Activated CD4-positive, alpha-beta T cell treated with anti-CD3 and anti-CD28 coated beads, Interleukin-2, amount 50 U/mL, for 4 hours (primary cell): ENCODE results near the gene GRAP2.
"Not testable (repeated sequence)": the region's sequence is repeated elsewhere in the genome, so short reads cannot be mapped to it uniquely, and the experiment has no call there.

Experiments used
- DNase-seq, 2 experiments: peaks; one replicate each; pipeline ENCODE4 v3.0.0-alpha.2; 2020

GRAP2 gene

DNA sequence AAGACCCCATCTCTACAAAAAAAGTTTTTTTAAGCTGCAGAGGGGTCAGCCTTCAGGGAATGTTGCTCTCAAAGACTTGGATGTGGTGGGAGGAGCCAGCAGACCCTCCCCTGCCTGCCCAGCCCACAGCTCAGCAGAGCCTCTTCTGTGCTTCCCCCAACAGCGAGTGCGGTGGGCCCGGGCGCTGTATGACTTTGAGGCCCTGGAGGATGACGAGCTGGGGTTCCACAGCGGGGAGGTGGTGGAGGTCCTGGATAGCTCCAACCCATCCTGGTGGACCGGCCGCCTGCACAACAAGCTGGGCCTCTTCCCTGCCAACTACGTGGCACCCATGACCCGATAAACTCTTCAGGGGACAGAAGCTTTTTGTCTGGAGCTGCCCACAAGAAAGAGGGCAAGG lies 69.9 kb downstream of the GRAP2 start:
- no peak for DNase-seq

- no peak for DNase-seq
Measured at GRCh38 chr22:39972641-39973040, 71.8 kb downstream of the GRAP2 start.

DNA sequence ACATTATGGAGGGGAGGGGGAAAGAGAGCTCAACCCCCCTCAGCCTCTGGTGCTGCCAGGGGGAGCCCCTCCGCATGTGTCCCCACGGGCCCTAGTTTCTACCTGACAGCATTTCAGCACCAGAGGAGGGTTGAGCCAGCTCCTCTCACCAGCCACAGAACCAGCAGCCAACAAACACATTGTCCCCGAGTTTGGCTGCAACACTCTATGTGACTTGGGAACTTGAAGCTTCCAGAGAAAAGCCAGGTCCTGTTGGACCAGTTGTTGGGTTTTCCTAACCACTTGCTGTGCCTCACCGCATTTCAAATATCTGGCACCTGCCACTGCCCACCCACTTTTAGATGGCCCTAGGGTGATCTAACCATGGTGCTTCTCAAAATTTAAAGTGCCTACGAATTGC lies 72.8 kb downstream of the GRAP2 start:
- DNase-seq, result no peak

- DNase-seq, result no peak
Measured at GRCh38 chr22:39974065-39974464, 73.2 kb downstream of the GRAP2 start.

DNA sequence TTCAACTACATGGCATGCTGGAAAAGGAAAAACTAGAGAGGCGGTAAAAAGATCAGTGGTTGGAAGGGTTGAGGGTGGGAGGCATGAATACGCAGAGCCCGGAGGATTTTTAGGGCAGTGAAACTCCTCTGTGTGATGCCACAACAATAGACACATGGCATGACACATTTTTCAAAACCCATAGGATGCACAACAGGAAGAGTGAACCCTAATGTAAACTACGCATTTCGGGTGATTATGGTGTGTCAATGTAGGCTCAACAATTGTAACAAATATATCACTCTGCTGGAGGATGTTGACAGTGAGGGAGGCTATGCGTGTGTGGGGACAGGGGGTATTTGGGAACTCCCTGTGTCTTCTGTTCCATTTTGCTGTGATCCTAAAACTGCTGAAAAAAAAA lies 78.2 kb downstream of the GRAP2 start:
- DNase-seq, result no peak

GRCh38 chr22:39979458-39979857 lies 78.6 kb downstream of the GRAP2 start:
- DNase-seq, result no peak

DNA sequence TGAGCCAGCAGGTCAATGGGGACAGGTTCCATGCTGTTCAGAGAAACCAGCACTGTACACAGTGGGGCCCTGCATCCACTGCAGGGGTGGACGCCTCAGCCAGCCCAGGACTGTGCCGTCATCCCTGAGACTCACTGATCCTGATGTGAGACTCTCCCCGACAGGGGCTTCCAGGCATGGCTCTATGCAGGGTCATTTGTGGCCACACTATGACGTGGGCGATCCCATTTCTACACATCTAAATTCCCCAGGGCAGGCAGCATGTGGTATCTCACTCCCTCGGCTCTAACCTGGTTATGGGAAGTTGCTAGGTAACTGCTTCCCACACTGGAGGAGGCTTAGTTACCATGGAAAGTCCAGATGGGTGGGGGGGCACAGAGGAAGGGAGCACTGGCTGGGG lies 79.7 kb downstream of the GRAP2 start:
- DNase-seq, result no peak

- DNase-seq, result no peak
Measured at GRCh38 chr22:39983346-39983745, 82.5 kb downstream of the GRAP2 start.

- no peak for DNase-seq
Measured at GRCh38 chr22:39984006-39984405, 83.1 kb downstream of the GRAP2 start.

DNA sequence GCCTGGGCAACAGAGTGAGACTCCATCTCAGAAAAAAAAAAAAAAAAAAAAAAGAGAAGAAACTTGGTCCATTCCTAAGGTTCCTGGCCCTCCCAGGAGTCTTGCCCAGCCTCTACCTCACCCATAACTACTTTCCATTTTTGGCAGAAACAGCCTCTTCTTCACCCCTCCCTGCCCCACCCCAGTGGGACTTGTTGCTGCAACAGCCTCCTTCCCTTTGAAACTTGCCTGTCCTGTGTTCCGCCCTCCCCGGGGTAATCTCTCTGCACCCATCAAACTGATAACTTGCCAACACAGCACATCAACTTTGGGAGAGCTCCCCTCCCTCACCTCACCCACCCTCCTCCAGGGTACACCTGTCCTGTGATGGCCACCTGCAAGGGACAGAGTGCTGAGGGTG lies 83.9 kb downstream of the GRAP2 start:
- DNase-seq, result no peak

DNA sequence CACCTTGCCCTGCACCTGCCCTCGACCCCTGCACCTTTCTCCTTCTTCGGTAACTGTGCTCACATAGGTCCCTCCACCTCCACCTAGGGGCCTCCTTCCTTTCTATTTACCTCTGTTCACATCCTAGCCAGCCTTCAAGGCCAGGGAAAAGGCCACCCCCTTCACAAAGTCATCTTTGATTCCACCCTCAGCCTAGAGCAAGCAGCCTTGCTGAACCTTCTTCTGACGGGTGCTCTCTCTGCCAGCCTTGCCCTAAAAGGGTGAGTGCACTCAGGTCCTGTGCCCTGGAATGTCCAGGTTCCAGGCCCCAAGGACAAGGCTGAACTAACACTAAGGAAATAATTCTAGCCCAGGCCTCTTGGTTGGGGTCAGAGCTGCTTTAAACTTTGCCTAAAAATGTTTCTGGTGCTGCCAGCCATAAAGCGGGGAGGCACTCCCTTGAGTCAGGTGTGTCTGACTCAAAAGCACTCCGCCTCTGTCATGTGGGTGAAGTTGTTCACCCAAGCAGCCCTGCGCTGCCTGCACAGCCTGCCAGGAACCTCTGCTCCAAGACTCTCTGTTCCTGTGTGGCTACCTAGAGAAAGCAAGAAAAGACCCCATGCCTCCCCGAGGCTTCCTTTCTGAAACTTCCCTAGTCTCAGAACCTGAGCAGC lies 84.6 kb downstream of the GRAP2 start:
- no peak for DNase-seq

GRCh38 chr22:39988386-39989114 lies 87.7 kb downstream of the GRAP2 start:
- no peak for DNase-seq

GRCh38 chr22:39989633-39990032 lies 88.7 kb downstream of the GRAP2 start:
- DNase-seq, result no peak

- DNase-seq, result no peak
Measured at GRCh38 chr22:39990686-39991085, 89.8 kb downstream of the GRAP2 start.

DNA sequence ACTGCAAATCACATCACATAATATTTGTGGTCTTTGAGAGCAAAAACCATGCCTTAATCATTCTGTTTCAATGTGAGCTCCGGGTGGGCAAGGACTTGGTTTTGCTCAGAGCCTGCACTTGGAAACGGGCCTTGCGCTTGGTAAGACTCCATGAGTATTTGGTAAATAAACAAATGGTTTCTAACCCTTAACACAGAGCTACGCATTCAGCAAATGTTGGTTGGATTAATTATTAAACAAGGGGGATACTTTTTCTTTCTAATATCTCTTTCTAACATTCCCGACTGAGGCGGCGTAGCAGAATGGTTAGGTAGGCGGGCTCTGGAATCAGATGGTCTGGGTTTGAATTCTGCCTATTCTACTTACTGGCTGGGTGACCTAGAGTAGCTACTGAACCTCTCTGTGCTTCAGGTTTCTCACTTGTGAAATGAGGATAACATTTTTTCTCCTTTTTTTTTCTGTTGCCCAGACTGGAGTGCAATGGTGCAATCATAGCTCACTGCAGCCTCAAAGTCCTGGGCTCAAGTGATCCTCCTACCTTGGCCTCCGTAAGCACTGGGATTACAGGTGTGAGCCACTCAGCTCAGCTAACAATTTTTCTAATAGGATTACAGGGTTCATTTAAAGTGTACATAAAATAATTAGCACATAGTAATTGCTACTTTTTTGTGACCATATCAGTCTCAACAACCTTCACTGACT lies 90.4 kb downstream of the GRAP2 start:
- DNase-seq, result no peak

- DNase-seq, result no peak
Measured at GRCh38 chr22:39992088-39992826, 91.4 kb downstream of the GRAP2 start.

DNA sequence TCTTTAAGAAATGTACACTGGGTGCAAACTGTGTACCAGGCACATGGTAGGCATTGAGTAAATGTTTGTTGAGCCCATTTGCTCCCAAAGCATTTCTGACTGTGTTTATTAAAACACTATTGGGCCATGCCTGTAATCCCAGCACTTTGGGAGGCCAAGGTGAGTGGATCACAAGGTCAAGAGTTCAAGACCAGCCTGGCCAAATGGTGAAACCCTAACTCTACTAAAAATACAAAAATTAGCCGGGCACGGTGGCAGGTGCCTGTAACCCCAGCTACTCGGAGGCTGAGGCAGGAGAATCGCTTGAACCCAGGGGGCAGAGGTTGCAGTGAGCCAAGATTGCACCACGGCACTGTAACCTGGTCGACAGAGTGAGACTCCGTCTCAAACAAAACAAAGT lies 92.0 kb downstream of the GRAP2 start:
- DNase-seq, result not testable (repeated sequence)

DNA sequence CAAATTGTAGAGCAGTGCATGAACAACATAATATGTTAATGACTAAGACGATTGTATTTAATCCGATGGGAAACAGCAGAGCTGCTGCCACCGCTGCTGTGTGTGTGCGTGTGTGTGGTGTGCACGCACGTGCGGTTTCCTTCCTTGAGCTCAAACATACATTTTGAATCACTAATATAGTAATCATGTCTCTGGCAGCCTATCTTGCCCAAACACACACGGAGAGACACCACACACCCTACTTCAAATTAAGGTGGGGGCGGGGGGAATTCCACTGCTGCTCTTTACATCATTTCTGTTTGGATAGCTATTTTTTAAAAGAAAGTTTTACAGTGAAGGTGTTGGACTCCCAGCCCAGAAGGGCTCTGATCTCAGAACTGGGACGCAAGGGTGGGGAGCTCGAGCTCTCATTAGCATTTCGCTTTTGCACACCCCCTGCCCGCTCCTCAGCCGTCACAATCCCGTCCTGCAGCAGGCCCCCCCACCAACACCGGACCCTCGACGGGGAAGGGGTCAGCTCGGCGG lies 93.2 kb downstream of the GRAP2 start:
- DNase-seq, result peak; percentile 52 to 61

DNA sequence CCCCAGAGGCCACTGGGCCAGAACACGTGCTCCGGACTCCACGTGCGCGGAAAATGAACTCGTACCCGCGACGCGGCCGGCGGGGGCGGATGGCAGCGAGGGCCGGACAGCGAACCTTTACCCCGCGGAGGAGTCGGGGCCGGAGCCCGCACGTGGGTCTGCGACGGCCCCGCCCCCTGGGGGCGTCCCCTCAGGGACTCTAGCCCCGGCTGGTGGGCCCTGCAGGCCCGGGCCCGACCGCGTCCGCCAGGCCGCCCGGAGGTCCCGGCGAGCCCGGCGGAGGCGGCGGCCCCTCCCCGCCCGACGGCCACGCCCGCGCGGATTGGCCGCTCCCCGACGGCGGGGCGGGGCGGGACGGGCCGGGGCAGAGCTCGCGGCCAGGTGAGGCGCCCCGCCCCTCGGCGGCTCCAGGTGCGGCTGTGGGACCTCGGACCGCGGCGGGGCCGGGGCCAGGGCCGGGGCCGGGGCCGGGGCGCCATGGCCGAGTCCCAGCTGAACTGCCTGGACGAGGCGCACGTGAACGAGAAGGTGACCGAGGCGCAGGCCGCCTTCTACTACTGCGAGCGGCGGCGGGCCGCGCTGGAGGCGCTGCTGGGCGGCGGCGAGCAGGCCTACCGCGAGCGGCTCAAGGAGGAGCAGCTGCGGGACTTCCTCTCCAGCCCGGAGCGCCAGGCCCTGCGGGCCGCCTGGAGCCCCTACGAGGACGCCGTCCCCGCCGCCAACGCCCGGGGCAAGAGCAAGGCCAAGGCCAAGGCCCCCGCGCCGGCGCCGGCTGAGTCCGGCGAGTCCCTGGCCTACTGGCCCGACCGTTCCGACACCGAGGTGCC lies 93.9 kb downstream of the GRAP2 start, which contains the start of gene FAM83F:
TSS of gene FAM83F (plus strand) at position 389 of the 827 bp plus-strand sequence. CDS start at position 478, 89 bp downstream.
- no peak for DNase-seq

DNA sequence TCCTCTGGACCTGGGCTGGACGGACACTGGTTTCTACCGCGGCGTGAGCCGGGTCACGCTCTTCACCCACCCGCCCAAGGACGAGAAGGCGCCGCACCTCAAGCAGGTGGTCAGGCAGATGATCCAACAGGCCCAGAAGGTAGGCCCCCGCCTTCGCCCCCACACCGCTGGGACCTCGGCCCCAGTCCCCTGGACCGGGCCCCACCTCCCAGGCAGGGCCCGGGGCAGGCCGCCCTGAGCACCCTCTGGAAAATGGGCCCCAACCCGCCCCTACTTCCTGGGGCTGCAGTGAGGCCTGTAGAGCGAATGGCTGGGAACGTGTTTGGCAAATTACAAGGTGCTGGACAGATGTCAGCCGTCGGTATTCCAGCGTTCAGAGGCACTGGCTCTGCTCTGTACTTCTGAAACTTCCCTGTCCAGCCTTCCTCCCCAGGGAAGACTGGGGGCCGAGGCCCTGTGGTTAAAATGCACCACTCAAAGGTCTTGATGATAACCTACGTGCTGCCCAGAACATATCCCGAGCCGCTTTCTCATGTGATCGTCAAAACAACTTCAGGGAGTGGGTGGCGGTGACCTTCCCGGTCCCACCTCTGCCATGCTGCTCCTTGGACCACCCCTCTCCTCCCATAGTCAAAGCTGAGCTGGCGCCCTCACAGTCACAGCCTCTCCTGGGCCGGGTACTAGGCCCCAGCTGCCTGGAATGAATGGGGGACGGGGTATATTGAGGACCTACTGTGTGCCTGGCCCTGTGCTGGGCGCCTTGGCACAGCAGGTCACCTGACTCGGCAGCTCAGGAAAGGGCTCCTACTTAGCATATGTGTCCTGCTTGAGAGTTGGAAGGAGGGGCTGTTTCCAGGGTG lies 94.7 kb downstream of the GRAP2 start:
- no peak for DNase-seq

GRCh38 chr22:39996732-39997131 lies 95.8 kb downstream of the GRAP2 start:
- DNase-seq, result no peak
